ENCODE measurements around the gene ZSWIM4. TPM values are rescaled to one million over a fixed set of nuclear protein-coding genes. Genes with fewer than 3 reads are reported as not detected.

Gene ZSWIM4
- total RNA-seq, 4 donors from 2014 or later = 1.6 to 9.1 (median 5.8) TPM

GRCh38 chr19:13839938-13840304 is 44.7 kb downstream of the ZSWIM4 start:
- H3K27ac ChIP-seq = peak overlapping the region; percentile 97 to 99 (median 98)

GRCh38 chr19:13840305-13841085 is 45.3 kb downstream of the ZSWIM4 start:
- TF ChIP-seq POLR2A (IDR thresholded peaks at IDR 0.05) (peak; percentile 74 to 76), CTCF (IDR thresholded peaks at IDR 0.05) (no peak)
- peaks cover 3 to 72% (median 31%) of the 10 kb centered on the region in 4 donors for H3K4me1 ChIP-seq
- no peaks in the 10 kb centered on the region for H3K27me3 ChIP-seq
- DNase-seq = peak; percentile 44 to 95 (median 92)
- H3K9me3 ChIP-seq = no peaks in the 10 kb centered on the region
- peak overlapping the region; percentile 97 to 99 (median 98) for H3K27ac ChIP-seq
- peaks cover 0 to 17% (median 0%) of the 10 kb centered on the region in 3 donors for H3K36me3 ChIP-seq
- H3K4me3 ChIP-seq = peak overlapping the region; percentile 91 to 98 (median 92)

More at GRCh38 chr19:13839938-13840304, 44.7 kb downstream of the ZSWIM4 start:
- Histone ChIP-seq H3K4me1 (peaks cover 3 to 77% (median 31%) of the 10 kb centered on the region in 4 donors), H3K36me3 (peaks cover 0 to 21% (median 0%) of the 10 kb centered on the region in 3 donors), H3K27me3 (no peaks in the 10 kb centered on the region), H3K4me3 (peak overlapping the region; percentile 91 to 98 (median 92)), H3K9me3 (no peaks in the 10 kb centered on the region)
- TF ChIP-seq POLR2A (IDR thresholded peaks at IDR 0.05) (no peak), CTCF (IDR thresholded peaks at IDR 0.05) (peak in 1 of 6 experiments; percentile 3)
- DNase-seq = no peak

GRCh38 chr19:13841086-13841961 is 46.1 kb downstream of the ZSWIM4 start:
- Histone ChIP-seq H3K27ac (peak overlapping the region; percentile 97 to 99 (median 98)), H3K27me3 (no peaks in the 10 kb centered on the region), H3K4me3 (peak overlapping the region; percentile 91 to 98 (median 92)), H3K36me3 (peaks cover 0 to 9% (median 0%) of the 10 kb centered on the region in 3 donors), H3K4me1 (peaks cover 3 to 69% (median 35%) of the 10 kb centered on the region in 4 donors), H3K9me3 (no peaks in the 10 kb centered on the region)
- no peak for TF ChIP-seq CTCF (IDR thresholded peaks at IDR 0.05)
- TF ChIP-seq POLR2A (IDR thresholded peaks at IDR 0.05) = peak; percentile 73 to 77
- peak in 2 of 3 donors; percentile 87 to 88 for DNase-seq

GRCh38 chr19:13841962-13842290 is 46.7 kb downstream of the ZSWIM4 start:
- no peak for TF ChIP-seq POLR2A (IDR thresholded peaks at IDR 0.05)
- no peak for TF ChIP-seq CTCF (IDR thresholded peaks at IDR 0.05)
- no peak for DNase-seq
- Histone ChIP-seq H3K36me3 (peaks cover 0 to 4% (median 0%) of the 10 kb centered on the region in 3 donors), H3K9me3 (no peaks in the 10 kb centered on the region), H3K27ac (peak overlapping the region; percentile 97 to 99 (median 98)), H3K4me3 (peak overlapping the region; percentile 91 to 98 (median 92)), H3K27me3 (no peaks in the 10 kb centered on the region), H3K4me1 (peaks cover 7 to 69% (median 38%) of the 10 kb centered on the region in 4 donors)

GRCh38 chr19:13842291-13843103 is 47.3 kb downstream of the ZSWIM4 start:
- Histone ChIP-seq H3K27me3 (no peaks in the 10 kb centered on the region), H3K4me1 (peaks cover 7 to 68% (median 37%) of the 10 kb centered on the region in 4 donors), H3K36me3 (no peaks in the 10 kb centered on the region), H3K27ac (peak overlapping the region; percentile 97 to 99 (median 98)), H3K4me3 (peak overlapping the region; percentile 91 to 98 (median 92)), H3K9me3 (no peaks in the 10 kb centered on the region)
- peak; percentile 82 to 93 (median 88) for DNase-seq
- peak in 2 of 6 experiments; percentile 6 to 18 for TF ChIP-seq CTCF (IDR thresholded peaks at IDR 0.05)
- TF ChIP-seq POLR2A (IDR thresholded peaks at IDR 0.05) = peak; percentile 61 to 93
